SU-DHL-6 (cell line): ENCODE results near the gene RFXAP.

ENCODE experiments used
- H2AFZ ChIP-seq: fragments of 200-600 bp; sonication (generic); 2 replicates; pipeline ENCODE4 v1.6.1; 2014; ENCODE audit warnings: low read depth, mild to moderate bottlenecking, moderate library complexity, mixed read lengths, antibody characterized with exemption, low read length; ENCODE audit not compliant: severe bottlenecking
- H3F3A ChIP-seq: fragments of 200-600 bp; shearing (Covaris generic); 2 replicates; pipeline ENCODE4 v1.6.0; 2016; ENCODE audit warnings: antibody characterized with exemption, mild to moderate bottlenecking; ENCODE audit not compliant: insufficient read depth
- H3K27ac ChIP-seq: fragments of 200-600 bp; sonication (generic); 2 replicates; pipeline ENCODE4 v1.5.1; 2016; ENCODE audit warnings: low read depth, mild to moderate bottlenecking, low read length, moderate library complexity, mixed read lengths
- H3K27me3 ChIP-seq: fragments of 200-600 bp; sonication (generic), shearing (Covaris generic); 2 replicates; pipeline ENCODE4 v1.6.0; 2014; ENCODE audit warnings: mild to moderate bottlenecking, low read length
- H3K36me3 ChIP-seq: fragments of 200-600 bp; sonication (generic); 2 replicates; pipeline ENCODE4 v1.6.1; 2014; ENCODE audit warnings: mild to moderate bottlenecking, low read length, mixed read lengths
- H3K4me2 ChIP-seq: fragments of 300-600, 200-600 bp; shearing (Covaris generic), sonication (generic); 2 replicates; pipeline ENCODE4 v1.6.0; 2014; ENCODE audit warnings: low read length, low read depth, mild to moderate bottlenecking; ENCODE audit not compliant: poor library complexity, severe bottlenecking
- H3K4me3 ChIP-seq: fragments of 200-600 bp; sonication (generic); 2 replicates; pipeline ENCODE4 v1.5.1; 2014; ENCODE audit warnings: antibody characterized with exemption, low read length, mild to moderate bottlenecking, mixed read lengths; ENCODE audit not compliant: insufficient read depth, poor library complexity, severe bottlenecking
- H3K79me2 ChIP-seq: fragments of 200-600 bp; sonication (generic); 2 replicates; pipeline ENCODE4 v1.6.1; 2014; ENCODE audit warnings: mild to moderate bottlenecking, low read length, moderate library complexity; ENCODE audit not compliant: insufficient read depth
- H3K9ac ChIP-seq: fragments of 200-600 bp; sonication (generic); 2 replicates; pipeline ENCODE4 v1.7.0; 2014; ENCODE audit warnings: mild to moderate bottlenecking, low read length
- H3K9me2 ChIP-seq: fragments of 200-600 bp; sonication (generic); replicated peaks from 2 replicates; pipeline ENCODE4 v1.6.1; 2014; ENCODE audit warnings: low read length; ENCODE audit not compliant: insufficient read depth
- H3K9me3 ChIP-seq: fragments of 200-600 bp; sonication (generic); 2 replicates; pipeline ENCODE4 v1.6.1; 2014; ENCODE audit warnings: low read length, mixed read lengths; ENCODE audit not compliant: insufficient read depth
- H4K20me1 ChIP-seq: fragments of 200-600 bp; sonication (generic); 2 replicates; pipeline ENCODE4 v1.6.1; 2014; ENCODE audit warnings: low read depth, mild to moderate bottlenecking, antibody characterized with exemption, low read length, moderate library complexity, mixed read lengths
- EZH2phosphoT487 ChIP-seq: fragments of 200-600 bp; sonication (generic), shearing (Covaris generic); conservative IDR thresholded peaks from 2 replicates; pipeline ENCODE4 v1.6.1; 2018; ENCODE audit warnings: mild to moderate bottlenecking, antibody characterized with exemption, low read length, moderate library complexity, mixed read lengths
- TF ChIP-seq, protein P1 (sequence below): fragments of 200-600 bp; sonication (generic); IDR thresholded peaks from one replicate; pipeline ENCODE4 v1.5.1; 2017; ENCODE audit warnings: antibody characterized with exemption, mild to moderate bottlenecking, low read length, moderate library complexity; ENCODE audit not compliant: insufficient read depth, poor library complexity, severe bottlenecking

RFXAP gene

DNA sequence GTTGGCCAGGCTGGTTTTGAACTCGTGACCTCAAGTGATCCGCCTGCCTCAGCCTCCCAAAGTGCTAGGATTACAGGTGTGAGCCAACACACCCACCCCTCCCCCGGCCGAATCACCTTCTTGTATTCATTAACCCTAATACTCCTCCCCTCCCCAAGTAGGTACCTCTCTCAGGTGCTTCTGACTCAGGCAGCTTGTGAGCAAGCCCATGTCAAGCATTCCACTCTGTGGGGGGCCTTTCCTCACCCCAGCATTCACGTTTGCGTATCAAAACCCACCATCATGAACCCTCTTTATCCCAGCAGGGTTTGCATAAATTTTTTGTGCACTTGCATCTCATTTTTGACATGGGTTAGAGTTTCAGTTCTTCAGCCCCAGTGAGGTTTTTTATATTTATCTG, 23.6 kb upstream of the RFXAP start:
- H3K9me2 ChIP-seq: no peaks in the 10 kb centered on the region
- no peak overlapping the region for H3K27ac ChIP-seq
- H3K79me2 ChIP-seq: no peaks in the 10 kb centered on the region
- no peak overlapping the region for H3K9ac ChIP-seq
- no peaks in the 10 kb centered on the region for H3F3A ChIP-seq
- H3K27me3 ChIP-seq: no peaks in the 10 kb centered on the region
- H4K20me1 ChIP-seq: no peaks in the 10 kb centered on the region
- H3K4me2 ChIP-seq: no peak overlapping the region
- no peaks in the 10 kb centered on the region for H3K36me3 ChIP-seq
- no peak overlapping the region for H2AFZ ChIP-seq
- H3K4me3 ChIP-seq: no peak overlapping the region
- no peaks in the 10 kb centered on the region for H3K9me3 ChIP-seq
- TF ChIP-seq, protein P1, sequence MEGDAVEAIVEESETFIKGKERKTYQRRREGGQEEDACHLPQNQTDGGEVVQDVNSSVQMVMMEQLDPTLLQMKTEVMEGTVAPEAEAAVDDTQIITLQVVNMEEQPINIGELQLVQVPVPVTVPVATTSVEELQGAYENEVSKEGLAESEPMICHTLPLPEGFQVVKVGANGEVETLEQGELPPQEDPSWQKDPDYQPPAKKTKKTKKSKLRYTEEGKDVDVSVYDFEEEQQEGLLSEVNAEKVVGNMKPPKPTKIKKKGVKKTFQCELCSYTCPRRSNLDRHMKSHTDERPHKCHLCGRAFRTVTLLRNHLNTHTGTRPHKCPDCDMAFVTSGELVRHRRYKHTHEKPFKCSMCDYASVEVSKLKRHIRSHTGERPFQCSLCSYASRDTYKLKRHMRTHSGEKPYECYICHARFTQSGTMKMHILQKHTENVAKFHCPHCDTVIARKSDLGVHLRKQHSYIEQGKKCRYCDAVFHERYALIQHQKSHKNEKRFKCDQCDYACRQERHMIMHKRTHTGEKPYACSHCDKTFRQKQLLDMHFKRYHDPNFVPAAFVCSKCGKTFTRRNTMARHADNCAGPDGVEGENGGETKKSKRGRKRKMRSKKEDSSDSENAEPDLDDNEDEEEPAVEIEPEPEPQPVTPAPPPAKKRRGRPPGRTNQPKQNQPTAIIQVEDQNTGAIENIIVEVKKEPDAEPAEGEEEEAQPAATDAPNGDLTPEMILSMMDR: no peak
- no peak for TF ChIP-seq EZH2phosphoT487

GRCh38 chr13:36796052-36796451, 23.0 kb upstream of the RFXAP start:
- Histone ChIP-seq H3K4me2 (no peak overlapping the region), H3K79me2 (no peaks in the 10 kb centered on the region)

GRCh38 chr13:36801035-36801434, 18.0 kb upstream of the RFXAP start:
- Histone ChIP-seq H3K27ac (no peak overlapping the region), H3F3A (no peaks in the 10 kb centered on the region), H3K36me3 (no peaks in the 10 kb centered on the region), H3K27me3 (no peaks in the 10 kb centered on the region), H3K4me3 (no peak overlapping the region), H3K9me3 (no peaks in the 10 kb centered on the region), H2AFZ (no peak overlapping the region), H4K20me1 (no peaks in the 10 kb centered on the region), H3K79me2 (no peaks in the 10 kb centered on the region), H3K9ac (no peak overlapping the region), H3K9me2 (no peaks in the 10 kb centered on the region), H3K4me2 (no peak overlapping the region)
- TF ChIP-seq, protein P1: no peak

More at GRCh38 chr13:36796052-36796451, 23.0 kb upstream of the RFXAP start:
- H3K9me2 ChIP-seq: no peaks in the 10 kb centered on the region
- H3K9me3 ChIP-seq: no peaks in the 10 kb centered on the region
- H3K9ac ChIP-seq: no peak overlapping the region
- no peaks in the 10 kb centered on the region for H3F3A ChIP-seq
- no peaks in the 10 kb centered on the region for H3K27me3 ChIP-seq
- H4K20me1 ChIP-seq: no peaks in the 10 kb centered on the region
- H3K36me3 ChIP-seq: no peaks in the 10 kb centered on the region
- no peak overlapping the region for H3K4me3 ChIP-seq
- no peak overlapping the region for H3K27ac ChIP-seq
- H2AFZ ChIP-seq: no peak overlapping the region
- no peak for TF ChIP-seq EZH2phosphoT487
- TF ChIP-seq, protein P1: no peak

DNA sequence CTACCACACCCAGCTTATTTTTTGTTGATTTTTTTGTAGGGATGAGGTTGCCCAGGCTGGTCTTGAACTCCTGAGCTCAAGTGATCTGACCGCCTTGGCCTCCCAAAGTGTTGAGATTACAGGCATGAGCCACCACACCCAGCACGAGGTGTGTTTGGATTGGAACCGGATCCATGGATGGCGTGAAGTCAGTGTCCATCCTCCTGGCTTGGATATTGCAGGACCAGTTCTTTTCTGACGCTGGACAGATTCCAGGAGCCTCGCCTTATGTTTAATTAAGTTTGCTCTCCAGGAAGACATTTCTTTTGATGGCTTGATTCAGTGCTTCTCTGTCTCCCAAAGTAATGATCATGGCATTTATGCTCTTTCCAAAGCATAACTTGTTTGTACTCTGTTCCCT, 14.4 kb upstream of the RFXAP start:
- Histone ChIP-seq H2AFZ (no peak overlapping the region), H3K79me2 (no peaks in the 10 kb centered on the region), H3K9me2 (no peaks in the 10 kb centered on the region), H3K27ac (no peak overlapping the region), H3K27me3 (no peaks in the 10 kb centered on the region), H3K36me3 (no peaks in the 10 kb centered on the region), H3K9me3 (no peaks in the 10 kb centered on the region), H3K4me3 (no peak overlapping the region), H3F3A (no peaks in the 10 kb centered on the region), H3K4me2 (no peak overlapping the region), H3K9ac (no peak overlapping the region), H4K20me1 (no peaks in the 10 kb centered on the region)
- TF ChIP-seq EZH2phosphoT487: no peak
- TF ChIP-seq, protein P1: no peak
